ENCODE results near the gene NEK6.

Gene NEK6

GRCh38 chr9:124321416-124321815 lies 63.7 kb downstream of the NEK6 start:
- H3K36me3 ChIP-seq (replicated peaks), result peaks cover 59% of the 10 kb centered on the region

DNA sequence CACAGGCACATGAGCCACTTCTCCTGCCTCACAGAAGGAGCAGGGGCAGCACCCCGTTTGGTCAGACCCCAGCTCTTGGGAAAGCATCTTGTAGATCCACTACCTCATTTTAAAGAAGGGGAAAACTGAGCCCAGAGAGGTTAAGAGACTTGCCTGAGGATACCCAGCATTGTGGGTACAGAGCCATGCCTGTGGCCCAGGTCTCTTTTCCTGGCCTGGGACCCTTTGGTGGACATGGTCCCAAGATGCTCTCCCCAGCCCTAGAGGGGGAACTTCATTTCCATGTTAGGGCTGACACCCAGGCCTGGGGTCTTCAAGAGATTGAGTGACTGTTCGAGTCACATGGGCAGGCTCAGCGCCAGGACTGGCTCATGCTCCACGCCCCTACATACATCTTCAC lies 64.2 kb downstream of the NEK6 start:
- DNase-seq, result no peak
- no peak overlapping the region for H3K4me3 ChIP-seq (ENCODE audit: low read depth, low read length)
- in situ Hi-C loops (cut with HindIII; ENCODE audit: low pct_ligation_motif_present, low sequenced_read_pairs), result loop anchor here (25.0 kb wide), 1 partner anchor 185 kb away; no protein-coding TSS in a partner anchor
- no peak overlapping the region for H3K27ac ChIP-seq
- peaks cover 61% of the 10 kb centered on the region for H3K36me3 ChIP-seq (replicated peaks)
- H3K27me3 ChIP-seq (replicated peaks), result no peaks in the 10 kb centered on the region
- TF ChIP-seq, protein P1, sequence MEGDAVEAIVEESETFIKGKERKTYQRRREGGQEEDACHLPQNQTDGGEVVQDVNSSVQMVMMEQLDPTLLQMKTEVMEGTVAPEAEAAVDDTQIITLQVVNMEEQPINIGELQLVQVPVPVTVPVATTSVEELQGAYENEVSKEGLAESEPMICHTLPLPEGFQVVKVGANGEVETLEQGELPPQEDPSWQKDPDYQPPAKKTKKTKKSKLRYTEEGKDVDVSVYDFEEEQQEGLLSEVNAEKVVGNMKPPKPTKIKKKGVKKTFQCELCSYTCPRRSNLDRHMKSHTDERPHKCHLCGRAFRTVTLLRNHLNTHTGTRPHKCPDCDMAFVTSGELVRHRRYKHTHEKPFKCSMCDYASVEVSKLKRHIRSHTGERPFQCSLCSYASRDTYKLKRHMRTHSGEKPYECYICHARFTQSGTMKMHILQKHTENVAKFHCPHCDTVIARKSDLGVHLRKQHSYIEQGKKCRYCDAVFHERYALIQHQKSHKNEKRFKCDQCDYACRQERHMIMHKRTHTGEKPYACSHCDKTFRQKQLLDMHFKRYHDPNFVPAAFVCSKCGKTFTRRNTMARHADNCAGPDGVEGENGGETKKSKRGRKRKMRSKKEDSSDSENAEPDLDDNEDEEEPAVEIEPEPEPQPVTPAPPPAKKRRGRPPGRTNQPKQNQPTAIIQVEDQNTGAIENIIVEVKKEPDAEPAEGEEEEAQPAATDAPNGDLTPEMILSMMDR (IDR thresholded peaks at IDR 0.05; ENCODE audit: low read depth, low read length, missing control alignments), result no peak

More at GRCh38 chr9:124321416-124321815, 63.7 kb downstream of the NEK6 start:
- in situ Hi-C loops (cut with HindIII; ENCODE audit: low pct_ligation_motif_present, low sequenced_read_pairs), result loop anchor here (25.0 kb wide), 1 partner anchor 184 kb away; no protein-coding TSS in a partner anchor
- no peaks in the 10 kb centered on the region for H3K27me3 ChIP-seq (replicated peaks)
- H3K27ac ChIP-seq, result no peak overlapping the region
- H3K4me3 ChIP-seq (ENCODE audit: low read depth, low read length), result no peak overlapping the region
- TF ChIP-seq, protein P1 (IDR thresholded peaks at IDR 0.05; ENCODE audit: low read depth, low read length, missing control alignments), result no peak
- DNase-seq, result no peak

DNA sequence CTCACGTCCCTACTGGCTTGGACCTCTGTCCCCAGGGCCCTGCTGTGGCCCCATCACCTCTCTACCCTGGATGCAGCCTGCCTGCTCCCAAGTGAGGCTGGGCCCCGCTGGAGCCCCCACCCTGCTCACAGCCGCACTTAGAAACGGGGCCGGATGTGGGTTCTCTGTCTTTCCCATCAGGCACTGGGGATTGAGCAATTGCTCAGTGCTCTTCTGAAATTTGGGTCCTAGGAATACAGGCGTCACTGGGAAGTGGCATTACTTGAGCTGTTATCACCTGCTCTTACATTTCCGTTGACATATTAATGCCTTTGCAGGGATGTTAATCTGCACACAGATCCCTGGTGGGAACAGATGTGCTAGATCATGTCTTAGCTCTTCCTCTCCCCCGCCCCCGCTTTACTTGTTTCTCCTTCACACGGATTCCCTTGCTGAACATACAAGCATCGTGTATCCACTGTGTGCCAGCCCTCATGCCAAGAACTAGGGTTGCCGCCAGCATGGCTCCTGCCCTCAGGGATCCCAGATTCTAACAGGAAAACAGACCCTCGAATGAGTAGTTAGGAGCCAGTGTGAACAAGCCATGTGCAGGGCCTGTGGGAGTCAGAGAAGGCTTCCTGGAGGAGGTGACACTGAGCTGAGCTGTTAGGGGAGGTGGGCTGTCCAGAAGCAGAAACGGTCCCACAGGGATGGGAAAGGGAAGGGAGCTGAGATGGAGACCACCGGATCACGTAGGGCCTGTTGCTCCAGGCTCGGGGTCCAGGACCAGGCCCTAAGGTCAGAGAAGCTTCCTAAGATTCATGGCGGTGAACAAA lies 65.1 kb downstream of the NEK6 start:
- Histone ChIP-seq H3K27me3 (replicated peaks) (no peaks in the 10 kb centered on the region), H3K27ac (no peak overlapping the region), H3K36me3 (replicated peaks) (peaks cover 62% of the 10 kb centered on the region), H3K4me3 (ENCODE audit: low read depth, low read length) (no peak overlapping the region)
- in situ Hi-C loops (cut with HindIII; ENCODE audit: low pct_ligation_motif_present, low sequenced_read_pairs), result loop anchor here (25.0 kb wide), 1 partner anchor 186 kb away; no protein-coding TSS in a partner anchor
- no peak for DNase-seq
- TF ChIP-seq, protein P1 (IDR thresholded peaks at IDR 0.05; ENCODE audit: low read depth, low read length, missing control alignments), result no peak

DNA sequence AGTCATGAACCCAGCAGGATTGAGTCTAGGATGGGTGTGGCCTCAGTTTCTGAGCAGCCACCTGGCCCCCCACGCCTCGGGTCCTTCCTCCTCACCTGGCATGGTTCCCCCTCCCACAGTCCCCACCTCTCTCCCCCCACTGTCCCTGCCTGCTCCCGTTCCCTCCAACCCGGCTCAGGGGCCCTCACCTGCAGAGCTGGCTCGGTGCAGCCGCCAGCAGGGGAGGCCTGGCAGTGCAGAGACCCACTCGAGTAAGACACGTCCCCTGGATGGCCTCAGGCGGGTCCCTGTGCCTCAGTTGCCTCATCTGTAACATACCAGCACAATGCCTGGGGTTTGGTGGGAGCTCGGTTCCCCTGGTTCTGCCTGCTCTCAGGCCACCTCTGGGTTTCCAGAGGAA lies 66.2 kb downstream of the NEK6 start:
- no peak overlapping the region for H3K27ac ChIP-seq
- TF ChIP-seq, protein P1 (IDR thresholded peaks at IDR 0.05; ENCODE audit: low read depth, low read length, missing control alignments), result no peak
- in situ Hi-C loops (cut with HindIII; ENCODE audit: low pct_ligation_motif_present, low sequenced_read_pairs), result loop anchor here (25.0 kb wide), 1 partner anchor 187 kb away; no protein-coding TSS in a partner anchor
- no peaks in the 10 kb centered on the region for H3K27me3 ChIP-seq (replicated peaks)
- H3K36me3 ChIP-seq (replicated peaks), result peaks cover 71% of the 10 kb centered on the region
- no peak for DNase-seq
- H3K4me3 ChIP-seq (ENCODE audit: low read depth, low read length), result no peak overlapping the region

DNA sequence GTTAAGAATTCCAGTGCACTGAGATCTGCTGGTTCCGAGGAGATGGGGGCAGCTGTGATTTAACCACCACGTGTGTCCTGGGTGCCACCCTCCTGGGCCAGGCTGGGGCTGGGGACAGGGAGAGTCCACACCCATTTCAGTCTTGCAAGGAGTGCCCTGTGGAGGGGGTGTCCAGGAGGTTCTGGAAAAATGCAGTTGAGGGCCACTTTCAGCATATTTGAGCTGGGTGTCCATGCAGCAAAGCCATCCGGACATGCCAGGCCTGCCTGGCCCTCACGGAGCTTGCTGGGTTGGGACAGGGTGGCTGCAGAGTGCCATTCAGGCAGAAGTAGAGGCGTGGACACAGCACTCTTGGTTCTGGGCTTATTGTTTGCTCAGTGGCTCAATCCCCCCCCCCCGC lies 68.1 kb downstream of the NEK6 start:
- H3K4me3 ChIP-seq (ENCODE audit: low read depth, low read length), result no peak overlapping the region
- peaks cover 86% of the 10 kb centered on the region for H3K36me3 ChIP-seq (replicated peaks)
- TF ChIP-seq, protein P1 (IDR thresholded peaks at IDR 0.05; ENCODE audit: low read depth, low read length, missing control alignments), result no peak
- no peak for DNase-seq
- H3K27ac ChIP-seq, result no peak overlapping the region
- in situ Hi-C loops (cut with HindIII; ENCODE audit: low pct_ligation_motif_present, low sequenced_read_pairs), result no loop called here
- H3K27me3 ChIP-seq (replicated peaks), result no peaks in the 10 kb centered on the region

Measured in brain microvascular endothelial cell (primary cell).